Endothelial cell of umbilical vein (primary cell): ENCODE data around the gene PPCDC. TPM values are rescaled to one million over a fixed set of nuclear protein-coding genes. Genes with fewer than 3 reads are reported as not detected.
"Not testable (repeated sequence)": the region's sequence is repeated elsewhere in the genome, so short reads cannot be mapped to it uniquely, and the experiment has no call there.

ENCODE experiments used
- BruUV-seq: library from RNA; stranded (reverse); fragments of 400-500 nt; replicated peaks from 2 replicates; lab custom pipeline; 2021; lab: Mats Ljungman, UMichigan
- CTCF ChIA-PET: fragments of 300-600, 350-600 bp; sonication (Branson Sonifier 250); formaldehyde crosslinking; loops from one replicate; lab custom pipeline; 2021; ENCODE audit warnings: antibody characterized with exemption, inconsistent platforms; lab: Charles Lee
- POLR2A ChIA-PET: fragments of 300-600, 350-600 bp; sonication (Branson Sonifier 250); formaldehyde crosslinking; loops from one replicate; lab custom pipeline; 2021; ENCODE audit warnings: antibody characterized with exemption, inconsistent platforms; lab: Charles Lee
- DNase-seq: peaks from one replicate; pipeline ENCODE4 v3.0.0-alpha.2; 2011; ENCODE audit warnings: low read depth, low spot score
- FAIRE-seq: peaks from 2 replicates; lab custom pipeline; 2011; peaks lifted over from hg19 to GRCh38; lab: Jason Lieb, UNC
- H2AFZ ChIP-seq: 2 replicates; pipeline ENCODE4 v1.6.0; 2012; ENCODE audit warnings: low read depth, low read length, control low read depth, inconsistent platforms
- H3K27ac ChIP-seq: 2 replicates; pipeline ENCODE4 v1.5.1; 2011; ENCODE audit warnings: low read depth, mild to moderate bottlenecking, control low read depth, low read length, moderate library complexity; ENCODE audit not compliant: insufficient read depth
- H3K27me3 ChIP-seq, 2 experiments: 2 replicates each; pipeline versions ENCODE4 v1.6.0 to v1.6.1; 2011; ENCODE audit warnings: low read length in 2 of 2, mixed read lengths in 1 of 2; ENCODE audit not compliant: control insufficient read depth in 2 of 2, insufficient read depth in 2 of 2
- H3K36me3 ChIP-seq, 2 experiments: 2 replicates in 1 of 2; 3 replicates in 1 of 2; pipeline ENCODE4 v1.5.1; 2011; ENCODE audit warnings: low read length in 2 of 2, mild to moderate bottlenecking in 1 of 2, moderate library complexity in 1 of 2; ENCODE audit not compliant: control insufficient read depth in 2 of 2, insufficient read depth in 2 of 2; ENCODE audit errors: extremely low read depth in 1 of 2
- H3K4me1 ChIP-seq: 3 replicates; pipeline ENCODE4 v1.5.1; 2011; ENCODE audit warnings: mild to moderate bottlenecking, low read length; ENCODE audit not compliant: control insufficient read depth, insufficient read depth; ENCODE audit errors: extremely low read depth
- H3K4me2 ChIP-seq: 2 replicates; pipeline ENCODE4 v1.6.1; 2011; ENCODE audit warnings: low read length, control low read depth, mixed read lengths; ENCODE audit not compliant: insufficient read depth
- H3K4me3 ChIP-seq, 3 experiments: fragments of 200-600 bp in 1 of 3; sonication (generic), shearing (Covaris generic) in 1 of 3; replicated peaks in 1 of 3; 2 replicates each; pipeline ENCODE4 v1.5.1; 2011 to 2016; ENCODE audit warnings: control low read depth in 3 of 3, low read length in 3 of 3, mild to moderate bottlenecking in 2 of 3, inconsistent platforms in 1 of 3, low read depth in 1 of 3, moderate library complexity in 1 of 3; ENCODE audit not compliant: insufficient read depth in 1 of 3
- H3K79me2 ChIP-seq: 2 replicates; pipeline ENCODE4 v1.6.0; 2012; ENCODE audit warnings: low read length, inconsistent platforms; ENCODE audit not compliant: control insufficient read depth, insufficient read depth
- H3K9ac ChIP-seq: replicated peaks from 2 replicates; pipeline ENCODE3; 2011; ENCODE audit warnings: low read length, control low read depth; ENCODE audit not compliant: insufficient read depth; ENCODE audit errors: extremely low read depth
- H3K9me1 ChIP-seq: replicated peaks from 3 replicates; pipeline ENCODE4 v1.6.0; 2011; ENCODE audit warnings: mild to moderate bottlenecking, low read length; ENCODE audit not compliant: control insufficient read depth, insufficient read depth; ENCODE audit errors: extremely low read depth
- H3K9me3 ChIP-seq: replicated peaks from 2 replicates; pipeline ENCODE4 v1.5.1; 2012; ENCODE audit warnings: low read length, inconsistent platforms; ENCODE audit not compliant: control insufficient read depth, insufficient read depth
- H4K20me1 ChIP-seq: replicated peaks from 2 replicates; pipeline ENCODE3; 2011; ENCODE audit warnings: mild to moderate bottlenecking, low read length; ENCODE audit not compliant: control insufficient read depth, insufficient read depth; ENCODE audit errors: extremely low read depth
- EZH2 ChIP-seq: IDR thresholded peaks from 2 replicates; pipeline ENCODE4 v1.6.1; 2012; ENCODE audit warnings: borderline replicate concordance, low read depth, mild to moderate bottlenecking, moderate library complexity, low read length, inconsistent platforms; ENCODE audit not compliant: severe bottlenecking
- FOS ChIP-seq: IDR thresholded peaks from 2 replicates; pipeline ENCODE4 v1.6.1; 2011; ENCODE audit warnings: mild to moderate bottlenecking, low read length, moderate library complexity, borderline replicate concordance; ENCODE audit not compliant: insufficient read depth
- GATA2 ChIP-seq: IDR thresholded peaks from 2 replicates; pipeline ENCODE4 v1.7.0; 2011; ENCODE audit warnings: low read depth, mild to moderate bottlenecking, moderate library complexity, mixed read lengths, low read length; ENCODE audit not compliant: insufficient read length, insufficient read depth
- JUN ChIP-seq: IDR thresholded peaks from 2 replicates; pipeline ENCODE4 v1.6.1; 2011; ENCODE audit warnings: borderline replicate concordance, low read depth; ENCODE audit not compliant: insufficient read length, insufficient read depth
- MAX ChIP-seq: IDR thresholded peaks from 2 replicates; pipeline ENCODE4 v1.6.1; 2011; ENCODE audit not compliant: insufficient read depth, insufficient read length
- POLR2A ChIP-seq: IDR thresholded peaks from 2 replicates; pipeline ENCODE4 v1.6.1; 2012; ENCODE audit warnings: low read depth, mild to moderate bottlenecking, control low read depth, low read length
- dilution Hi-C: fragments of 300-500 bp; cut with MboI; formaldehyde crosslinking; loops from one replicate; pipeline ENCODE4 v1.15.0; 2019; ENCODE audit warnings: low sequenced_read_pairs; ENCODE audit not compliant: extremely low pct_ligation_motif_present
- intact Hi-C: fragments of 100-400 bp; cut with micrococcal nuclease; formaldehyde crosslinking; loops from one replicate; pipeline ENCODE4 v1.10.0; 2022
- polyA plus RNA-seq, 4 experiments: library from polyadenylated mRNA; depleted of rRNA in 3 of 4; stranded (reverse) in 3 of 4; unstranded in 1 of 4; fragments of >200 nt; gene quantifications; 2 replicates each; pipeline versions ENCODE4 v1.2.1 to v1.2.3, GENCODE V29; 2011 to 2012; ENCODE audit warnings: missing spikeins in 1 of 4
- total RNA-seq: library from RNA; stranded (reverse); gene quantifications from 2 replicates; pipeline ENCODE4 v1.2.3, GENCODE V29; 2021

PPCDC gene
- total and polyA plus RNA-seq, 2 donors (not counting 3 experiments of a cell fraction or from before 2014, with no cell fraction given): 14.5 to 21.4 TPM

- FAIRE-seq (no peak), DNase-seq (no peak)
- no peak overlapping the region for H2AFZ ChIP-seq
- no peaks in the 10 kb centered on the region for H3K9me1 ChIP-seq
- peaks cover 11% of the 10 kb centered on the region for H3K4me1 ChIP-seq
- CTCF ChIA-PET: interaction anchor here (0.9 to 1.0 kb wide), 2 partner anchors 10 to 110 kb away, joined by 4 read pairs; partner anchors contain the start of gene C15orf39
- no peak for TF ChIP-seq FOS
- no peak for TF ChIP-seq POLR2A
- no peak for TF ChIP-seq MAX
- no peak for TF ChIP-seq JUN
- no peak for TF ChIP-seq EZH2
- TF ChIP-seq GATA2: no peak
- no peaks in the 10 kb centered on the region for H4K20me1 ChIP-seq
- dilution Hi-C loops: no loop called here
- no peak overlapping the region for H3K4me2 ChIP-seq
- H3K79me2 ChIP-seq: no peaks in the 10 kb centered on the region
- POLR2A ChIA-PET: interaction anchor here (0.6 kb wide), 1 partner anchor 56 kb away, joined by 3 read pairs; no protein-coding TSS in a partner anchor
- no peak overlapping the region for H3K4me3 ChIP-seq
- intact Hi-C loops: no loop called here
- no peaks in the 10 kb centered on the region for H3K27me3 ChIP-seq
- H3K9me3 ChIP-seq: no peaks in the 10 kb centered on the region
- H3K9ac ChIP-seq: no peak overlapping the region
- no peak overlapping the region for H3K27ac ChIP-seq
- no TSS peak for BruUV-seq
- no peaks in the 10 kb centered on the region for H3K36me3 ChIP-seq
These were observed 68.4 kb downstream of the PPCDC start for GRCh38 chr15:75091814-75092213.

- H3K79me2 ChIP-seq, H3K36me3 ChIP-seq, H4K20me1 ChIP-seq, BruUV-seq, POLR2A ChIA-PET, H3K9me1 ChIP-seq, dilution Hi-C loops, H3K9me3 ChIP-seq, H3K4me1 ChIP-seq, intact Hi-C loops, FAIRE-seq, H3K9ac ChIP-seq, H2AFZ ChIP-seq, H3K4me2 ChIP-seq, H3K27me3 ChIP-seq, H3K4me3 ChIP-seq, H3K27ac ChIP-seq, DNase-seq: not testable (repeated sequence)
- CTCF ChIA-PET: interaction anchor here (1.1 to 1.9 kb wide), 3 partner anchors 45 to 107 kb away, joined by 3 to 6 read pairs (median 3); partner anchors contain the start of gene C15orf39
These were observed 71.6 kb downstream of the PPCDC start for GRCh38 chr15:75094961-75095478.
